GM18867 (cell line): ENCODE measurements around the gene NFATC1.

Experiments used
- ATAC-seq: cut with Tn5 transposase; IDR thresholded peaks from one replicate; pipeline ENCODE4 v1.9.1; 2021; ENCODE audit warnings: mild to moderate bottlenecking, moderate library complexity; ENCODE audit not compliant: unreplicated experiment

The NFATC1 gene

DNA sequence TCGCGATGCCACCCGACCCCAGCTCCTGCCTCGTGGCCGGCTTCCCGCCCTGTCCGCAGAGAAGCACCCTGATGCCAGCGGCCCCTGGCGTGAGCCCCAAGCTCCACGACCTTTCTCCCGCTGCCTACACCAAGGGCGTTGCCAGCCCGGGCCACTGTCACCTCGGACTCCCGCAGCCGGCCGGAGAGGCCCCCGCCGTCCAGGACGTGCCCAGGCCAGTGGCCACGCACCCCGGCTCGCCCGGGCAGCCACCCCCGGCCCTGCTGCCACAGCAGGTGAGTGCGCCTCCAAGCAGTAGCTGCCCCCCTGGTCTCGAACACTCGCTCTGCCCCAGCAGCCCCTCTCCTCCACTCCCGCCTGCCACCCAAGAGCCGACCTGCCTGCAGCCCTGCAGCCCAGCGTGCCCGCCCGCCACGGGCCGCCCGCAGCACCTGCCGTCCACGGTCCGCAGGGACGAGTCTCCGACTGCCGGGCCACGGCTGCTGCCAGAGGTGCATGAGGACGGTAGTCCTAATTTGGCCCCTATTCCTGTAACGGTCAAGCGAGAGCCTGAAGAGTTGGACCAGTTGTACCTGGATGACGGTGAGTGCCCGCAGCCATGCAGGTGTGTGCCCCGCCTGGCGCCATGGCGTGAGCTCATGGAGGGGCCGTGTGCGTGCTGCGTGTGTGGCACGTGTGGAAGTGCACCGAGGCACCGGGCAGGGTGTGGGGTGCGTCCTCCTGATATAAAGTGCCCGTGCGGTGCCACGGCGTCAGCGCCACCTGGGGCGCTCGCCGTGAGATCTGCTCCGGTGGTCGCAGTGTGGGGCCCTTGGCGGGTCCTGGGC, 90.8 kb downstream of the NFATC1 start:
- no peak for ATAC-seq

DNA sequence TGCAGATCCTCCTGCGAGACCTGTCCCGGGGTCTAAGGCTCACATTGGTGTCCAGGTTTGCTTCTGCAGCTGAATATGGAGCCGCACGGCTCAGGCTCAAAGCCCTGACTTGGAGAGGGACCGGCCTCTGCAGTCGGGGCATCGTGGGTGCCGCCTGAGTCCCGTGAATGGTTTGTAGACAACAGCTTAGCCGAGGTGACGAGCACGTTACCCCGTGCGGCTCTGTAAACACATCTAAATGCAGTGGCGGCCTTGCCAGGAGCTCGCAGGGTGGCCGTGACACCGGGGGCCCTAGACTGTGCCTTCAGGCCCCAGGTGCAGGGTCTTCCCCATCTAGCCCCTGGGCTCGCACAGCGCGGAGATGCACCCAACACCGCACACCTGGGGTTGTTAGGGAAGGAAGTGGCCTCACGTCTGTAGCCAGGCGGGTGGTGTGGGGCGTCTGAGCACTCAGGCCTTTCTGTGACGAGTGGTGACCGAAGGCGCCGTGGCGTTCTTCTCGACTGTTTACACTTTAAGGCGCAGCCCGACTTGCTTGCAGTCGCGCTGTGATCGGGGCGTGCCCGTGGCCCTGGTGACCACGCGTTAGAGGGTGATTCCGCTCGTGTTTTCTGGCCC, 91.6 kb downstream of the NFATC1 start:
- ATAC-seq: no peak

DNA sequence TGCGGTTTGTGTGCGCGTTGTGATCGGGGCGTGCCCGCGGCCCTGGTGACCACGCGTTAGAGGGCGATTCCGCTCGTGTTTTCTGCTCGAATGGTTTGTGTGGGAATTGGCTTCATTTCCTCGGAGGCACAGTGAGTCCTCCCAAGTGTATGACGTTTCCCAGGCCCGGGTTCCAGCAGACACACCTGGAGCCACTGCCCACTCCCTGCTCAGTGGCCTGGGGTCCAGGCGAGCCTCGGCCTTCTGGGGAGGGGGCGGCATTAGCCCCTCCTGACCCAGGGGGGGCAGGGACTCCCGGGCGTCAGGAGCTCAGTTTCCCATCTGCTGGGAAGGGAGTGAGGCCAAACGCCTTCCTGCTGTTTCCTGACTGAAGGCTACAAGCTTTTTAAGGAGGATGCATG, 92.1 kb downstream of the NFATC1 start:
- ATAC-seq: no peak

DNA sequence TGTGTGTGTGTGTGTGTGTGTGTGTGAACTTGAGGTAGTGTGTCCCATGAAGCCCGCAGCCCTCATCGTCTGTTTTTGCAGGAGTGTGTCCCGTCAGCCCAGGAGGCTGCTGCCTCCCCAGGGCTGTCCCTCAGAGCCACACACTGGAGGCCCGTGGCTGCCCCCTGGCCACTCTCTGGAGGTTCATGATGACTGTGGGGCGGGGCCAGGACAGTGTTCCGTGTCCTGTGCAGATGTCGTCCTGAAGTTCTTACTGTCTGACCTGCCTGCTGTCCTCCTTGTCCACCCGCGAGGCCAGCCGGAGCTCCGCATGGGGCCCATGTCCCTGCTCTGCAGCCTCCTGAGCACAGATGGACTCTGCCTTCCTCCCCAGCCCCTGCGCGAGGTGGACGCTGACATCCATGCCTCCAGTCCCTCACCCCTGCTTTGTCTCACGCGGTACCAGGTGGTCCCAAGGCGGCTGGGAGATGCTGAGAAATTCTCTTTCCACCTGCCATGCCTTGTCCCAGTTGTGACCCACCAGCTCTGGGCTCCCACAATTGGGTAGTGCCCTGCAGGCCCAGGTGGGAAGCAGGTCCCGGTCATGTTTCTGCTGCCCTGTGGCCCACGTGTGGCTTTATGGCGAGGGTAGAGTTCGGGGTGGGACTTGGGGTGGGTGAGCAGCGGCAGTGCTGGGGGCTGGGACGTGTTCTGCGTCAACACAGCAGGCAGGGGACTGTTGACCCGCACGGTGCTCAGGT, 92.8 kb downstream of the NFATC1 start:
- ATAC-seq: no peak

DNA sequence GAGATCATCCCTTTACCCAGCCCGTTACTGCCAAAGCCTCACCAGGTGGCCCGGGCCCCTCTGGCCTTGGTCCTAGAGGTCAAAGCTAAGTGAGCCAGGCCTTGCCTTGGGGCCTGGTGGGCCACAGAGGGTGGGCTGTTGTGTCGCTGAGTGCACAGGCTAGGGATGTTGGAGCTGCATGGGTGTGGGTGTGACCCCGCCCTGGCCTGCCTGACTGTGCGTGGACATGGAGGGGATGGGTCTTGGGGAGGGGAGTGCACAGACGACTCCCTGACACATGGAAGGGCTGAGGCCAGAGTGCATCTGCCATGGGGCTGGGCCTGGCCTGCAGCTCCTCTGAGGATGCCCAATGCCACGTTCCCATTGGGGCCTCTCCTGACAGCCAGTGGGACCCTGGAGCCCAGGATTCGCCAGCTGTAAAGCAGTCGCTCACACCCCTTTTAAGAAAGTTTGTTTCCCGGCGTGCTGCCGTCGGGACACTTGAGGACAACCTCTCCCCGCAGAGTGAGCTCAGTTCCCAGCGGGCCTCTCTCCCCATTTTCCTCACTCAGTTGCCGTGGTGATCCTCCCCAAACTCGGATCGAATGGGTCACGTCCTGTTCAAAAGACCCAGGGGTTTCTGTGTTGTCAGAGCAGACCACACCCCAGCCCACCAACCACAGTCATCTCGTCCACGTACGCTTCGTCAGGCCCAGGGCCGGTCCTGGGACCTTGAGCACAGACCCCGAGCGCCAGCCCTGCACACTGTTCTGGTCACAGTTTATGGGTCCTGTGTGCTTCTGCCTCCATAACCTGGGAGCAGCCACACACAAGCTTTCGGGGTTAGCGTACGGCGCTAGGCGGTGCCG, 93.5 kb downstream of the NFATC1 start:
- ATAC-seq: no peak

DNA sequence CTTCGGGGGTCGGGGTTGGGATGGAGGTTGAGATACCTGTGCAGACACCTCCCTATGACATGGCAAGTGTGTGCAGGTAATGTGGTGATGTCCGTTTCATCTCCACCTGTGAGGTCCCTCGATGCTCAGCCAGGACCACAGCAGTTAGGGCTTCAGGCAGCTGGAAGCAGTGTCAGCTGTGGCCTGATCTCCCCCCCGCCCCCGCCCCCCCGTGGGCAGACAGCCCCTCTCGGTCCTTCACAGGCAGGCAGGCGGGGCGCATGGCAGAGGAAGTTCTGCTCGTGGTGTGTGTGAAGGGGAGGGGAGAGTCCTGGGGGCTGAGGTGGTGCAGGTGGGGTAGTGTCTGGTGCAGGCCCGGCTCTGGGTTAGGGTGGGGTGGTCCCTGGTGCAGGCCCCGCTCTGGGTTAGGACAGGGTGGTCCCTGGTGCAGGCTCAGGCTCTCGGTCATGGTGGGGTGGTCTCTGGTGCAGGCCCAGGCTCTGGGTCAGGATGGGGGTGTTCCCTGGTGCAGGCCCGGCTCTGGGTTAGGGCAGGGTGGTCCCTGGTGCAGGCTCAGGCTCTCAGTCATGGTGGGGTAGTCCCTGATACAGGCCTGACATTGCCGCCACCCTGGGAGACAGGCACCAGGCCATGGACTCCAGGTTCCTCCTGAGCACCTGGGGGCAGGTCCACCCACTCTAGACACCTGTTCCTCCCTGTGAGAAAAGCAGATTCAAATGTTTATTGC, 94.3 kb downstream of the NFATC1 start:
- ATAC-seq: no peak

DNA sequence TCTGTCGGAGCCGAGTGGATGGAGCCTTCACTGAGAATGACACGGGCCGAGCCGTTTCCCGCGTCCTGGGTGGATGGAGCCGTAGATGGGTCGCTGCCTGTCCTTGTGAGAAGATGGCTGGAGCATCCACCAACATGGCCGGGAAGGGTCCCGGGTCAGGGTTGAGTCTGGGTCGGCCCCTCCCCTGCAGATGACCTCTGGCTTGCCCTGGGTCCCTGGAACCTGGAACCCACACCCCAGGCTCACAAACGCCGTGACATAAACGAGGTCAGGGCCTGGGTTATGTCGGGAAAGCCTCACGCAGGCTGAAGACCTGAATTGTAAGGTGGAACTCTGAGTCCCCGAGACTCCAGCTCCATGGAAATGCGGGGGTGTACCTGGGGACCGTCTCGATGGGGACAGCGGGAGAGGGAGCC, 94.9 kb downstream of the NFATC1 start:
- ATAC-seq: no peak

DNA sequence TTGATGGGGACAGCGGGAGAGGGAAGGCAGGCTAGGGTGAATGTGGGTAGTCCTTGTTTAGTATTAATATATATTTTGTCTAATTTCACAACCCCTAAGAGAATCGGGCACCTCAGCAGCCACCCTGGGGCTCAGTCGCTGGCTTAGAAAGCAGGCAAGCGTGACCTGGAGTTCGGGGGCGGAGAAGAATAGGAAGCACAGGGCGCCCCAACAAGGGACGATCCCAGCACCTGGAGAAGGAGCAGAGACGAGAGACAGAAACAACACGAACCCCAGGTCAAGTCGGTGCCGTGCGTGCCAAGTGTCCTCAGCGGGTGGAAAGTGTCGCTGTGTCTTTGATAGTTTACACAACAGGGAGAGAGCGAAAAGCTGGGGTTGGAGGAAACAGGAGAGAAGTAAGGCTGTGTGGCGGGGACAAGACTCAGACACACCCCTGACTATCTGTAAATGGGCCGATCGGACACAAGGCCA, 95.4 kb downstream of the NFATC1 start:
- ATAC-seq: no peak

DNA sequence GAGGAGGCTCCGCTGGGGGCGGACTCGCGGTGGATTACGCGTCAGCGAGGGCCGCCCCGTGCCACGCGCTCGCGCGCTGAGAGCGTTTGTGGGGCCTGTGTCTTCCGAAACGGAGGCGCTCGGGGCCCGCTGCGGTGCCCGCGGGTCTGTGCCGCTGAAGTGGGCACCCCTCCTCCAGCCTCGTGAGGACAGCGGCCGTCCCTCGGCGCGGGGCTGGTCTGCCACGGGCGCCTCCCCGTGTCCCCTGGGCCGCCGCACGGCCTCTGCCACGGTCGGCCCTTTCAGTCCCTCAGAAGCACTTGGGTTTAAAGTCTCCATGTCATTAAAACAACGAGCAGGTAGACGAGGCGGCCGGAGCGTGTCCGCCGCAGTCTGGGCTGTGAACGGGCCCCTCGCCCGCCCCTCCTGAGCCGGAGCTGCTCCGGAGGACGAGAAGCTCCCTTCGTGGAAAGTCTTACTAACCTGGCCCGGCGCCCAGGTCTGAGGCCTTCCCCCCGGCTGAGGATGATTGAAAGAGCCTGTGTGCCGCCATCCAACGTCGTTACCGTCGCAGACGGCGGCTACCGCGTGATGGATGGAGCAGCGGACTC, 97.6 kb downstream of the NFATC1 start:
- ATAC-seq: no peak

DNA sequence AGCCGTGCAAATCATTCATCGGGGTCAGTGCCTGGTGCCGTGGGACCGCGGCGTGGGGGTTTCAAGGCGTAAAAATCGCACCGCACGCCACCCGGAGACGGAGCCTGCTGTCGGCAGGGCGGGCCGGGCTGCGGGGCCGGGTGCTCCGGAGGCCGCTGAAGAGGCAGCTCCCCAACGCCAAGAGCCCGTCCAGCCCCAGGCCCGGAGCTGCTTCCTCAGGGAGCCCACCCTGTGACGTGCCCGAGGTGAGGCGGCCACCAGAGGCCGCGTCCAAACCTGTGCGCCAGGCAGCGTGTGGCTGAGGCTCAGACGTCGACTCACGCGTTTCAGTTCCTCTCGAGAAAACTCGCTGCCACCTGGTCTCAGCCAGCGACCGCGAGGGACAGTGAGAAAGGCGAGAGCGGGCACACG, 98.1 kb downstream of the NFATC1 start:
- no peak for ATAC-seq

DNA sequence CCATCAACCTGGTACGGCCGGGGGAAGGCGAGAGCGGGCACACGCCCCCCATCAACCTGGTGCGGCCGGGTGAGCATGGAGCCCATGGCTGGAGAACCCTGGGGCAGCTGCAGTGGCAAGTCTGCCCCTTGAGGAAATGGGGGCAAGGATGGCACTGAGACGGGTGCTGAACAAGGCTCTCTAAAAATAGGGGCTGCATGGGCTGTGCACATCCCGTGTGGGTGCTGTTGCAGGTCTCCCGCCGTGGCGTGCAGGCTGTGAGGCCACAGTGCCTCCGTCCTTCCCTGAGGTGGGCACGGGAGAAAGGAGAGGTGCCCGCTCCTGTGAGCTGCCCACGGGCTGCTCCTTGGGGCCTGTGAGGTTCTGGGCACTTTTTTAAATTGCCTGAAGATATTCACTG, 99.2 kb downstream of the NFATC1 start:
- no peak for ATAC-seq

DNA sequence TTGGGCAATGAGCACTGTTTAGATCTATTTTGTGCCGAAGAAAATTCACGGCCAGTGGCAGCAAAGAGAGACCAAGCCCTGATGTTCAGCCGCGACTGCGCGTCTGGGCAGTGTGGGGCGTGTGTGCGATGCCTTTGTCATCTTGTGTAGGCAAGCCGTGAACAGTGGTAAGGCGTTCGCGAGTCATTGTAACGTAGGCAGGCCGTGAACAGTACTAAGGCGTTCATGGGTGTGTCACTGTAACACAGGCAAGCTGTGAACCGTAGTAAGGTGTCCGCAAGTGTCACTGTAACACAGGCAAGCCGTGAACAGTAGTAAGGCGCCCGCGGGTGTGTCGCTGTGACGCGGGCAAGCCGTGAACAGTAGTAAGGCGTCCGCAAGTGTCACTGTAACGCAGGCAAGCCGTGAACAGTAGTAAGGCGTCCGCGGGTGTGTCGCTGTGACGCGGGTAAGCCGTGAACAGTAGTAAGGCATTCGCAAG, 99.9 kb downstream of the NFATC1 start:
- ATAC-seq: no peak

DNA sequence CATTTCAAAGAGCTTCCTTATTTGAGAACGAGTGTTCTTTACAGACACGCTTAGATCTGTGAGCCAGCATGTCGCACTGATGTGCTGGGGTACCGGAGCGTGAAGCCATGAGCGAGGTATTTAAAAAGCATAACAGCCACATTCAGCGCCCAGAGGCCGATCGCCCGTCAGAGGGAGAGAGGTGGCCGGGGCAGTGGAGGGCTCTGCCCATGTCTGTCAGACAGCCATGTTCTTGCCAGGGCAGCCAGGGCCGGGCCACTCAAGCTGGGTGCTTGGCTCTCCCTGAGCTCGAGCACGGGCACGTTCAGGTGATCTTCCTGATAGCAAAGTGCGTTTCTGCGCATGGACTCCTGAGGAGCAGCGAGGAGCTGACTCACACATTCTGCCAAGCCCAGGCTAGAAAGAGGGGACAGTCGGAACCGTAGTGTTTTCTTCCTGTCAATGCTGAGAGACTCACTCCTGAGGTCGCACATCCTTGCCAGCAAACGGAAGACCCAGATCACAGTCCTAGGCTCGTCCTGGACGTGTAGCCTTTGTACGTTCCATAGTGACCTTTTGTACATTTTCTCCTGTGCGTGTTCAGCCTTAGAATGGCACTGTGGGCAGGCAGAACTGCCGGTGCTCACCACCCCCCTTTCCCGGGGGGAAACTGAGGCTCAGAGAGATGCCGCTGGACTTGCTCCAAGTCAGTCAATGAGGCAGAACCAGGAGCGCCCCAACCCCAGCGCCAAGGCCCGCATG, 100.7 kb downstream of the NFATC1 start:
- ATAC-seq: peak; percentile 36

DNA sequence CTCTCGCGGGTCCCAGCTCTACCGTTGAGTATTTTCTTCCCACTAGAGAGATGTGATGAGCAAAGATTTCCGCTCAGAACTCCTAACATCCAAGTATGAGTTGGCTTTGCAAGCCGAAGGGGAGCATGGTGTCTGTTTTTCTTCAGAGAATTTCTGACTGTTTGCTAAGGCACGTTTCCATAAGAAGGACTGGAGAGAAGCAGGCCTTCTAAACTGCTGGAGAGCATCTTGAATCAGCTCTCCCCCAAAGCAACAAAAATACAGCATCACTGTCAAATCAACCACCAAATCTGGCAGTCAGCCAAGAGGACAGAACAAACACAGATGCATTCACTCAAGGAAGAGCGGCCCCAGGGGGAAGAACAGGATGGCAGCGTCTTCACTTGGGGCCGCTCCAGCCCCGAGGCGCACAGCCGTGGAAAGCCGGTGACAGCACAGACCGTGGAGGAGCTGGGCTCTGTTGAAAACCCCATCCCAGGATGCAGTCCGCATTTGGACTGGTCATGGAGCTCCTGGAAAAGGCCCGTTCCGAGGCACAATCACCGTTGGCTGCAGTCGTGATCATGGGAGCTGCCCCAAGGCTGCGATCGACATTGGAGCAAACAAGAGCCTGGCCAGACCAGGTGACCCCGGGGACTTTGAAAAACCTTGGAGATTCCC, 101.4 kb downstream of the NFATC1 start:
- peak; percentile 21 for ATAC-seq

DNA sequence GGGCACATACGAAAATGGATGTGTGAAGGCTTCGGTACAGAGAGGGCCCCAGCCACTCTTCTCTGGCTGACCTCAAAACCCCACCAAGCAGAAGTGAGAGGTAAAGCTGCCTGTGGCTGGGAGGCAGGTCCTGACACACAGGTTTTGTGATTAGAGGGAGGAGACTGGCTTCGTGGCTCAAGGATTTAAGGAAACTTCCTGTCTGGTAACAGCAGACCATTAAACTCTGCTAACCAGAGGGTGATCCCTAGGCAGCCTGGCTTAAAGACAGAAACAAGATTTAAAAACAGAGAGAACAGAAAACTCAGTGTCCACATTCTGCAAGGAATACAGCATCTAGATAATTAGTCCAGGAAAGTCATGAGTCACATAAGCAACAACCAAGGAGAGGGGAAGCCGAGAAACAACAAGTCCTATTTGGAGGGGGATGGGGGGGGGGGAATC, 101.9 kb downstream of the NFATC1 start:
- peak; percentile 58 for ATAC-seq

DNA sequence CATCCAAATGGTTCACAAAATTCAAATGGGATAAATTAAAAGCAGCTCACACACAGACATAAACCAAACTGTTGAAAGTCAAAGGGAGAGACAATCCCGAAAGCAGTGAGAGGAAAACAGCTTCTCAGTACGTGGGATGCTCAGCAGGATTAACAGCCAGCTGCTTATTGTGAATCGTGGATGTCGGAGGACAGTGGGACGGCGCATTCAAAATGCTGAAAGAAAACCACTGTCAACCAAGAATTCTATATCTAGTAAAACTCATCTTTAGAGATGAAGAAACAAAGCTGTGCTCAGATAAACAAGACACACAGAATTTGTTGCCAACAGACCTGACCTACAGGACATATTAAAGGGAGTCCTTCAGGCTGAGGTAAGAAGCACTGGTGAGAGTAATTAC, 102.9 kb downstream of the NFATC1 start:
- ATAC-seq: no peak

DNA sequence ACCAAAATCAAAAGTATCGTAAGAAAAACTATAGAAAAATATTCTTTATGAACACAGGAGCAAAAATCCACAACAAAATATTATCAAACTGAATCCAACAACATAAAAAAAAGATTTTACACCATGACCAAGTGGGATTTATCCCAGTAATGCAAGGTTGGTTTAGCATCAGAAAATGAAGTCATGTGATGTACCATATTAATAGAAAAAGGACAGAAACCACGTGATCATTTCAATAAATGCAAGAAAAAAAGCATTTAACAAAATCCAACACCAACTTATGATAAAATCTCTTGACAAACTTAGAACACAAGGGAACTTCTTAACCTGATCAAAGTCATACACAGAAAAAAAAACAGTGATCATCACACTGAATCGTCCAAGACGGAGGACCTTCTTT, 105.3 kb downstream of the NFATC1 start:
- no peak for ATAC-seq

DNA sequence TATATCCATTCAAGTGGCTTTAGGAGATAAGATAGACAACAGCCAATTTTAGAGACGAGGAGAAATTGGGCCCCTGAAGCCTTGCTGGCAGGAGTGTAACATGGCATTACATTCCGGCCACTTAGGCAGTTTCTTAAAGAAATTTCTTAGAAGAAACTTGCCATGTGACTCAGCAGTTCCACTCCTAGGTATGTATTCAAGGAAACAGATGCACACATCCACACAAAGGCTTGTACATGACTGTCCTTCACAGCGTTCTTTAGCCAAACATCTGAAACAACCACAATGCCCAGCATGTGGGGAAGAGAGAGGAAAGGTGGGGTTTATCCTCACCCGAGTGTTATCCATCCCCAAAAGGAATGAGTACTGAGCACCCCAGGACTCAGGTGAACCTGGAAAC, 107.1 kb downstream of the NFATC1 start:
- no peak for ATAC-seq
